ENCODE data around the gene DAP. TPM values are rescaled to one million over a fixed set of nuclear protein-coding genes. Genes with fewer than 3 reads are reported as not detected.

Gene DAP
- total and polyA plus RNA-seq, 2 of the 4 experiments (the other 2 are of a cell fraction) = 49.6 to 189 TPM

- Histone ChIP-seq H3K36me3 (ENCODE audit: control insufficient read depth, insufficient read depth, low read length) (peaks cover 36% of the 10 kb centered on the region), H3K4me3 (ENCODE audit: insufficient read depth, low read depth, low read length) (no peak overlapping the region), H4K91ac (ENCODE audit: insufficient read depth, low read depth, low read length) (no peak overlapping the region), H4K20me1 (ENCODE audit: insufficient read depth, low read length) (peaks cover 23% of the 10 kb centered on the region; the same call in 1 of the 2 replicates), H2AK9ac (replicated peaks; ENCODE audit: low read depth, low read length, poor library complexity) (no peak overlapping the region), H3K27me3 (ENCODE audit: control insufficient read depth, insufficient read depth, low read length) (no peaks in the 10 kb centered on the region), H3K79me1 (ENCODE audit: low read depth in 1 of 2, low read length in 2 of 2) (peaks cover 58 to 84% of the 10 kb centered on the region in 2 experiments), H3K9ac (ENCODE audit: low read depth, low read length) (no peak overlapping the region), H2BK120ac (ENCODE audit: low read depth, low read length) (no peak overlapping the region), H4K5ac (ENCODE audit: low read depth, low read length) (no peak overlapping the region), H2AK5ac (ENCODE audit: low read depth, low read length) (peak overlapping the region; percentile 45), H2BK5ac (ENCODE audit: low read depth, low read length, poor library complexity, severe bottlenecking) (no peak overlapping the region), H3K4me2 (ENCODE audit: low read depth, low read length) (no peak overlapping the region), H3K56ac (ENCODE audit: extremely low read depth, insufficient read depth, low read length) (no peak overlapping the region), H3K23ac (ENCODE audit: low read depth, low read length) (no peak overlapping the region), H3K4ac (ENCODE audit: low read depth, low read length) (no peak overlapping the region), H2BK20ac (ENCODE audit: low read depth, low read length) (no peak overlapping the region), H4K8ac (ENCODE audit: low read depth in 2 of 2, low read length in 2 of 2) (no peak overlapping the region), H2AFZ (replicated peaks; ENCODE audit: low read length, poor library complexity) (no peak overlapping the region), H3K18ac (ENCODE audit: low read depth, low read length) (no peak overlapping the region), H3K9me3 (ENCODE audit: control insufficient read depth, insufficient read depth, low read length) (no peaks in the 10 kb centered on the region), H3K14ac (replicated peaks; ENCODE audit: low read depth, low read length) (no peak overlapping the region), H3K9me1 (ENCODE audit: insufficient read depth, low read length) (peaks cover 33% of the 10 kb centered on the region), H3K27ac (ENCODE audit: insufficient read depth, low read length) (no peak overlapping the region), H2BK15ac (ENCODE audit: low read depth, low read length) (no peak overlapping the region), H3K4me1 (ENCODE audit: control insufficient read depth, insufficient read depth, low read length) (peaks cover 7% of the 10 kb centered on the region)
- ChIA-PET POLR2A (ENCODE audit: unreplicated experiment) (no interaction called here), CTCF (no interaction called here)
- ATAC-seq (ENCODE audit: low read depth) (no peak), DNase-seq (no peak)
- intact Hi-C loops (cut with micrococcal nuclease) = no loop called here
- TF ChIP-seq RAD21 (IDR thresholded peaks at IDR 0.05; ENCODE audit: low read length) (no peak), CEBPB (IDR thresholded peaks at IDR 0.05; ENCODE audit: low read depth, low read length) (no peak), RCOR1 (IDR thresholded peaks at IDR 0.05; ENCODE audit: insufficient replicate concordance, low read length) (no peak), MAZ (IDR thresholded peaks at IDR 0.05; ENCODE audit: borderline replicate concordance, low read depth, low read length) (no peak), SMC3 (IDR thresholded peaks at IDR 0.05; ENCODE audit: low read depth, low read length) (no peak), CHD1 (IDR thresholded peaks at IDR 0.05; ENCODE audit: low read depth, low read length) (no peak), NFE2L2 (IDR thresholded peaks at IDR 0.05; ENCODE audit: low read depth, low read length) (no peak), FOS (IDR thresholded peaks at IDR 0.05; ENCODE audit: low read depth, low read length) (no peak), CTCF (conservative IDR thresholded peaks at IDR 0.05; ENCODE audit: low read depth, low read length) (no peak), BHLHE40 (IDR thresholded peaks at IDR 0.05; ENCODE audit: low read depth, low read length) (no peak), MAFK (IDR thresholded peaks at IDR 0.05; ENCODE audit: low read depth, low read length) (no peak), POLR2A (IDR thresholded peaks at IDR 0.05; ENCODE audit: low read depth, low read length) (no peak), RFX5 (IDR thresholded peaks at IDR 0.05; ENCODE audit: low read depth, low read length) (no peak), MXI1 (IDR thresholded peaks at IDR 0.05; ENCODE audit: borderline replicate concordance, low read depth, low read length) (no peak)
- dilution Hi-C loops (cut with HindIII; ENCODE audit: low sequenced_read_pairs, unreplicated experiment) = no loop called here
- 83% methylated on average over 1 of the region's 9 CpGs; no CpG with 5 or more reads in 1 of the 2 experiments for WGBS, 2 experiments (ENCODE audit: extremely low coverage in 2 of 2, insufficient read length in 1 of 2)
- no TSS peak for BruUV-seq (replicated peaks)
- in situ Hi-C loops (cut with MboI; ENCODE audit: low sequenced_read_pairs) = no loop called here
Observed at GRCh38 chr5:10715605-10716290, 45.3 kb downstream of the DAP start.
